NCI-H1092 treated with DMSO at 0.1 percent for 48 hours (cell line): Measurements from ENCODE around the gene GRIFIN.

Source experiments
- DNase-seq: peaks from one replicate; lab custom pipeline; 2025; lab: John Stamatoyannopoulos, UW

GRIFIN gene

GRCh38 chr7:2432910-2433712 lies 43.1 kb downstream of the GRIFIN start:
- no peak for DNase-seq

- DNase-seq = no peak
Measured at GRCh38 chr7:2431260-2431867, 44.8 kb downstream of the GRIFIN start.

- DNase-seq = no peak
Measured at GRCh38 chr7:2425749-2426148, 50.4 kb downstream of the GRIFIN start.
